Measurements from ENCODE around the gene INPP5K.
"Not testable (repeated sequence)": the region's sequence is repeated elsewhere in the genome, so short reads cannot be mapped to it uniquely, and the experiment has no call there.

Gene INPP5K

GRCh38 chr17:1461198-1461944, 55.0 kb downstream of the INPP5K start:
- DNase-seq (ENCODE audit: insufficient read length, low spot score) = no peak
- peak; percentile 69 for FAIRE-seq
- TF ChIP-seq POU2F2 (IDR thresholded peaks at IDR 0.05; ENCODE audit: low read depth, low read length) (no peak), SPI1 (IDR thresholded peaks at IDR 0.05; ENCODE audit: low read depth, low read length) (no peak), PAX5 (IDR thresholded peaks at IDR 0.05; ENCODE audit: insufficient read depth, low read length, severe bottlenecking) (no peak), TAF1 (IDR thresholded peaks at IDR 0.05; ENCODE audit: low read depth, low read length) (no peak), POLR2A (IDR thresholded peaks at IDR 0.05; ENCODE audit: low read depth, low read length) (no peak), POLR2AphosphoS5 (IDR thresholded peaks at IDR 0.05; ENCODE audit: low read depth, low read length) (no peak)

- DNase-seq (ENCODE audit: insufficient read length, low spot score) = no peak
- TF ChIP-seq SPI1 (IDR thresholded peaks at IDR 0.05; ENCODE audit: low read depth, low read length) (no peak), POU2F2 (IDR thresholded peaks at IDR 0.05; ENCODE audit: low read depth, low read length) (no peak), TAF1 (IDR thresholded peaks at IDR 0.05; ENCODE audit: low read depth, low read length) (no peak), PAX5 (IDR thresholded peaks at IDR 0.05; ENCODE audit: insufficient read depth, low read length, severe bottlenecking) (no peak), POLR2AphosphoS5 (IDR thresholded peaks at IDR 0.05; ENCODE audit: low read depth, low read length) (no peak), POLR2A (IDR thresholded peaks at IDR 0.05; ENCODE audit: low read depth, low read length) (no peak)
- FAIRE-seq = peak; percentile 9
These were observed 56.2 kb downstream of the INPP5K start for GRCh38 chr17:1460233-1460632.

- FAIRE-seq (peak; percentile 97), DNase-seq (ENCODE audit: insufficient read length, low spot score) (peak; percentile 99)
- TF ChIP-seq TAF1 (IDR thresholded peaks at IDR 0.05; ENCODE audit: low read depth, low read length) (peak; percentile 73), POLR2A (IDR thresholded peaks at IDR 0.05; ENCODE audit: low read depth, low read length) (peak; percentile 73), PAX5 (IDR thresholded peaks at IDR 0.05; ENCODE audit: insufficient read depth, low read length, severe bottlenecking) (no peak), POU2F2 (IDR thresholded peaks at IDR 0.05; ENCODE audit: low read depth, low read length) (peak; percentile 59; the same call in 1 of the 2 replicates), SPI1 (IDR thresholded peaks at IDR 0.05; ENCODE audit: low read depth, low read length) (no peak), POLR2AphosphoS5 (IDR thresholded peaks at IDR 0.05; ENCODE audit: low read depth, low read length) (peak; percentile 76)
These were observed 60.4 kb downstream of the INPP5K start, which contains the start of gene CRK for GRCh38 chr17:1455797-1456599. CRK (minus strand) TSS chr17:1456232; CDS start chr17:1456117, 115 bp downstream.

GRCh38 chr17:1455291-1455796, 61.1 kb downstream of the INPP5K start:
- 0 out of 2 replicates have a peak, but pooled peaks have one; percentile 14 for TF ChIP-seq POLR2AphosphoS5 (IDR thresholded peaks at IDR 0.05; ENCODE audit: low read depth, low read length)
- TF ChIP-seq PAX5 (IDR thresholded peaks at IDR 0.05; ENCODE audit: insufficient read depth, low read length, severe bottlenecking) = no peak
- TF ChIP-seq SPI1 (IDR thresholded peaks at IDR 0.05; ENCODE audit: low read depth, low read length) = peak; percentile 40; the same call in 1 of the 2 replicates
- TF ChIP-seq TAF1 (IDR thresholded peaks at IDR 0.05; ENCODE audit: low read depth, low read length) = no peak
- no peak for TF ChIP-seq POU2F2 (IDR thresholded peaks at IDR 0.05; ENCODE audit: low read depth, low read length)
- DNase-seq (ENCODE audit: insufficient read length, low spot score) (no peak), FAIRE-seq (peak; percentile 82)

GRCh38 chr17:1454541-1454940, 61.9 kb downstream of the INPP5K start:
- TF ChIP-seq TAF1 (IDR thresholded peaks at IDR 0.05; ENCODE audit: low read depth, low read length) (no peak), POLR2AphosphoS5 (IDR thresholded peaks at IDR 0.05; ENCODE audit: low read depth, low read length) (no peak; the same call in 1 of the 2 replicates), PAX5 (IDR thresholded peaks at IDR 0.05; ENCODE audit: insufficient read depth, low read length, severe bottlenecking) (no peak), POLR2A (IDR thresholded peaks at IDR 0.05; ENCODE audit: low read depth, low read length) (0 out of 2 replicates have a peak, but pooled peaks have one; percentile 14), POU2F2 (IDR thresholded peaks at IDR 0.05; ENCODE audit: low read depth, low read length) (no peak), SPI1 (IDR thresholded peaks at IDR 0.05; ENCODE audit: low read depth, low read length) (no peak)
- FAIRE-seq = no peak
- no peak for DNase-seq (ENCODE audit: insufficient read length, low spot score)

GRCh38 chr17:1453694-1454093, 62.7 kb downstream of the INPP5K start:
- FAIRE-seq; DNase-seq (ENCODE audit: insufficient read length, low spot score): not testable (repeated sequence)

- DNase-seq (ENCODE audit: insufficient read length, low spot score) (no peak), FAIRE-seq (no peak)
- TF ChIP-seq POLR2A (IDR thresholded peaks at IDR 0.05; ENCODE audit: low read depth, low read length) (no peak), POU2F2 (IDR thresholded peaks at IDR 0.05; ENCODE audit: low read depth, low read length) (no peak), SPI1 (IDR thresholded peaks at IDR 0.05; ENCODE audit: low read depth, low read length) (no peak), TAF1 (IDR thresholded peaks at IDR 0.05; ENCODE audit: low read depth, low read length) (no peak), PAX5 (IDR thresholded peaks at IDR 0.05; ENCODE audit: insufficient read depth, low read length, severe bottlenecking) (no peak), POLR2AphosphoS5 (IDR thresholded peaks at IDR 0.05; ENCODE audit: low read depth, low read length) (no peak)
These were observed 63.6 kb downstream of the INPP5K start for GRCh38 chr17:1452836-1453235.

- DNase-seq (ENCODE audit: insufficient read length, low spot score); FAIRE-seq: not testable (repeated sequence)
These were observed 66.2 kb downstream of the INPP5K start for GRCh38 chr17:1450261-1450660.

GRCh38 chr17:1449412-1449967, 66.9 kb downstream of the INPP5K start:
- FAIRE-seq = no peak
- DNase-seq (ENCODE audit: insufficient read length, low spot score) = no peak
- TF ChIP-seq POLR2A (IDR thresholded peaks at IDR 0.05; ENCODE audit: low read depth, low read length) (no peak), POLR2AphosphoS5 (IDR thresholded peaks at IDR 0.05; ENCODE audit: low read depth, low read length) (no peak), PAX5 (IDR thresholded peaks at IDR 0.05; ENCODE audit: insufficient read depth, low read length, severe bottlenecking) (no peak), POU2F2 (IDR thresholded peaks at IDR 0.05; ENCODE audit: low read depth, low read length) (no peak), TAF1 (IDR thresholded peaks at IDR 0.05; ENCODE audit: low read depth, low read length) (no peak), SPI1 (IDR thresholded peaks at IDR 0.05; ENCODE audit: low read depth, low read length) (no peak)

All from GM12891 (cell line).